Measurements from ENCODE around the gene ZMYND19. TPM values are rescaled to one million over a fixed set of nuclear protein-coding genes. Genes with fewer than 3 reads are reported as not detected.
"Not testable (repeated sequence)": the region's sequence is repeated elsewhere in the genome, so short reads cannot be mapped to it uniquely, and the experiment has no call there.

ZMYND19 gene
- total RNA-seq, 3 donors from 2014 or later = 9.4 to 17.7 (median 16.5) TPM

DNA sequence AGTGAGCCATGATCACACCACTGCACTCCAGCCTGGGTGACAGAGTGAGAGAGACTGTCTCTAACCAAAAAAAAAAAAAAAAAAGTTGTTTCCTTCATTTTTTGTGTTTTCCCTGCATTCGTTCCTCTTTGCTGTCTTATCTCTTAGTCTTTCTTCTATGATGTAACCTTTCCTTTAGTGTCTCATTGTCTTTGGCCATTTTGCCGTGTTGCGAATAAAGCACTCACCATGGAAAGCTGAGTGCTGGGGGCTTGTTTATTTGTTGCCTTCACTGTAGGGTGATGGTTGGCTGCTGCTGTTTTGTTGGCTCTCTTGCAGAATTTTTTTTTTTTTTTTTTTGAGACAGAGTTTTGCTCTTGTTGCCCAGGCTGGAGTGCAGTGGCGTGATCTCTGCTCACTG is 36.2 kb upstream of the ZMYND19 start:
- Histone ChIP-seq H3K27ac (no peak overlapping the region), H3K36me3 (no peaks in the 10 kb centered on the region), H3K4me3 (no peak overlapping the region), H3K9me3 (no peaks in the 10 kb centered on the region), H3K27me3 (no peaks in the 10 kb centered on the region), H3K4me1 (peaks cover 0 to 10% of the 10 kb centered on the region in 2 donors)
- intact Hi-C loops (cut with DNase I; ENCODE audit: low total_unique reads) = no loop called here
- no peak for TF ChIP-seq POLR2A (IDR thresholded peaks at IDR 0.05)
- TF ChIP-seq, protein P1, sequence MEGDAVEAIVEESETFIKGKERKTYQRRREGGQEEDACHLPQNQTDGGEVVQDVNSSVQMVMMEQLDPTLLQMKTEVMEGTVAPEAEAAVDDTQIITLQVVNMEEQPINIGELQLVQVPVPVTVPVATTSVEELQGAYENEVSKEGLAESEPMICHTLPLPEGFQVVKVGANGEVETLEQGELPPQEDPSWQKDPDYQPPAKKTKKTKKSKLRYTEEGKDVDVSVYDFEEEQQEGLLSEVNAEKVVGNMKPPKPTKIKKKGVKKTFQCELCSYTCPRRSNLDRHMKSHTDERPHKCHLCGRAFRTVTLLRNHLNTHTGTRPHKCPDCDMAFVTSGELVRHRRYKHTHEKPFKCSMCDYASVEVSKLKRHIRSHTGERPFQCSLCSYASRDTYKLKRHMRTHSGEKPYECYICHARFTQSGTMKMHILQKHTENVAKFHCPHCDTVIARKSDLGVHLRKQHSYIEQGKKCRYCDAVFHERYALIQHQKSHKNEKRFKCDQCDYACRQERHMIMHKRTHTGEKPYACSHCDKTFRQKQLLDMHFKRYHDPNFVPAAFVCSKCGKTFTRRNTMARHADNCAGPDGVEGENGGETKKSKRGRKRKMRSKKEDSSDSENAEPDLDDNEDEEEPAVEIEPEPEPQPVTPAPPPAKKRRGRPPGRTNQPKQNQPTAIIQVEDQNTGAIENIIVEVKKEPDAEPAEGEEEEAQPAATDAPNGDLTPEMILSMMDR (IDR thresholded peaks at IDR 0.05) = no peak
- TF ChIP-seq POLR2AphosphoS5 (IDR thresholded peaks at IDR 0.05) = no peak
- DNase-seq (ENCODE audit: low spot score in 2 of 2) = no peak

DNA sequence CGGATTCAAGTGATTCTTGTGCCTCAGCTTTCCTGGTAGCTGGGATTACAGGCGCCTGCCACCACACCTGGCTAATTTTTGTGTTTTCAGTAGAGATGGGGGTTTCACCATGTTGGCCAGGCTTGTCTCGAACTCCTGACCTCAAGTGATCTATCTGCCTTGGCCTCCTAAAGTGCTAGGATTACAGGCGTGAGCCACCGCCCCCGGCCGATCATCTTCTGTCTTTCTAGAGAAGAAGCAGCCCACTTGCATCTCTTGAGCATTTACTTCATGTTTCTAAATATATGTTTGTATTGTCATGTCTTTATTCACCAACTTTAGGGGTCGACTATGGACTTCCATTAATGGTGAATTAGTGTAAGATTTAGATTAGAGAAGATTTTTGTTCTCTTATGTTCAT is 31.9 kb upstream of the ZMYND19 start:
- H3K4me3 ChIP-seq; DNase-seq (ENCODE audit: low spot score in 2 of 2); intact Hi-C loops (cut with DNase I; ENCODE audit: low total_unique reads); H3K27me3 ChIP-seq; H3K27ac ChIP-seq; H3K9me3 ChIP-seq; H3K36me3 ChIP-seq: not testable (repeated sequence)
- peaks cover 8 to 22% of the 10 kb centered on the region in 2 donors for H3K4me1 ChIP-seq

DNA sequence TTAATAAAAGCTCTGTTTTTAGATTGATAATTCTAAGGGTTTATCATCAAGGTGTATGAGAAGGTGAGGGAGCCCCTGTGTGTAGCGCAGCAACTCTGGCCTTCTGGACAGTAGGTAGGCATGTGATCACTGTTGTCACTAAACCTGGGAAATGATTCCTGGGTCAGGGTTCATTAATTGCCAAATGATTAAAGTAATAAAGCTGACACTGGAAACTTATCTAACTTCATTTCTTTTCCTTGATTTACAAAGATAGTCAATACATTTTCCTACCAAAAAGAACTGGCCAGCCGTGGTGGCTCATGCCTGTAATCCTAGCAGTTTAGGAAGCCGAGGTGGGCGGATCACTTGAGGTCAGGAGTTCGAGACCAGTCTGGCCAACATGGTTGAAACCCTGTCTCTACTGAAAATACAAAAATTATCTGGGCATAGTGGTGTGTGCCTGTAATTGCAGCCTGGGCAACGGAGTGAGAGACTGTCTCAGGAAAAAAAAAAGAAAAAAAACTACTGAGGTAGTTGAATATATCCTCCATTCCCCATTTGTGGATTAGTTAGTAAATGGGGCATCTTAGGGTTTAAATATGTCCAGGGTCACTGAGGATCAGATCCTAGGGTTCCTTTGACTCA is 30.9 kb upstream of the ZMYND19 start:
- Histone ChIP-seq H3K9me3 (no peaks in the 10 kb centered on the region), H3K4me1 (peaks cover 8 to 24% of the 10 kb centered on the region in 2 donors), H3K36me3 (no peaks in the 10 kb centered on the region), H3K27ac (peak overlapping the region in 1 of 2 donors; percentile 1), H3K27me3 (no peaks in the 10 kb centered on the region), H3K4me3 (peak overlapping the region in 1 of 3 donors; percentile 2)
- TF ChIP-seq POLR2A (IDR thresholded peaks at IDR 0.05) (no peak), POLR2AphosphoS5 (IDR thresholded peaks at IDR 0.05) (no peak)
- TF ChIP-seq, protein P1 (IDR thresholded peaks at IDR 0.05) = peak in 2 of 3 donors; percentile 16 to 23
- DNase-seq (ENCODE audit: low spot score in 2 of 2) = no peak
- intact Hi-C loops (cut with DNase I; ENCODE audit: low total_unique reads) = no loop called here

DNA sequence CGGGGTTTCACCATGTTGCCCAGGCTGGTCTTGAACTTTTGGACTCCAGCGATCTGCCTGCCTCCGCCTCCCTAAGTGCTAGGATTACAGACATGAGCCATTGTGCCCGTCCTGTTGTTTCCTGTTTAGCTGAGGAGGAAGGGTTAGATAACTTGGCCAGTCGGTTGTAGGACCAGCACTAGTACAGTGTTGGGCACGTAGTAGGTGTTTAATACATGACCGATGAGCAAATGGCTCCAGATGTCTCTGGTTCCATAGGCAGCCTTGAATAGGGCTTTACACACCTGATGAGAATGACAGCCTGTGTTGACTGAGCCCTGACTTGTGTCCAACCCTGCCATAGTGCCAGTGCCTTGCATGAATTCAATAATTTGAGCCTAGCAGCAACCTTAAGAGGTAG is 30.3 kb upstream of the ZMYND19 start:
- Histone ChIP-seq H3K4me3 (peak overlapping the region in 2 of 3 donors; percentile 2 to 80), H3K27ac (peak overlapping the region in 1 of 2 donors; percentile 85), H3K36me3 (no peaks in the 10 kb centered on the region), H3K27me3 (no peaks in the 10 kb centered on the region), H3K4me1 (peaks cover 8 to 24% of the 10 kb centered on the region in 2 donors), H3K9me3 (no peaks in the 10 kb centered on the region)
- intact Hi-C loops (cut with DNase I; ENCODE audit: low total_unique reads) = no loop called here
- DNase-seq (ENCODE audit: low spot score in 2 of 2) = no peak
- no peak for TF ChIP-seq POLR2AphosphoS5 (IDR thresholded peaks at IDR 0.05)
- TF ChIP-seq, protein P1 (IDR thresholded peaks at IDR 0.05) = no peak
- TF ChIP-seq POLR2A (IDR thresholded peaks at IDR 0.05) = no peak

DNA sequence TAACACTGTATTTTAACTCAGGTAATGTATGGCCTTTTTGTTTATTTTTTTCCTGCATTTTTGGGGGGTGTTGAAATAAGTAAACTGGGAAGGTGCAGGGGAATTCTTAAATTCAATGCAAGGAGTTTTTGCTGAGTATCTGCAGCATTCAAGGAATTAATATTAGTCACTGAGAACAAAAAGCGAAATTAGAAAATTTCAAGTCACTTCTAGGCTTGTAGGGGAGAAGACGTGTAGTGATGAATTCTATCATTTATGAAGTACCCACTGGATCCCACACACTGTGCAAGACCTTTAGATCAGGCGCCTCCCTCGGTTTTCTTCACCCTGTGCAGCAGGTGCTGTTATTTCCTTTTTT is 29.7 kb upstream of the ZMYND19 start:
- TF ChIP-seq, protein P1 (IDR thresholded peaks at IDR 0.05) = no peak
- TF ChIP-seq POLR2AphosphoS5 (IDR thresholded peaks at IDR 0.05) = no peak
- no peak for TF ChIP-seq POLR2A (IDR thresholded peaks at IDR 0.05)
- Histone ChIP-seq H3K36me3 (no peaks in the 10 kb centered on the region), H3K4me1 (peaks cover 8 to 24% of the 10 kb centered on the region in 2 donors), H3K27ac (peak overlapping the region; percentile 85 to 94), H3K4me3 (peak overlapping the region; percentile 73 to 97 (median 80)), H3K9me3 (no peaks in the 10 kb centered on the region), H3K27me3 (no peaks in the 10 kb centered on the region)
- intact Hi-C loops (cut with DNase I; ENCODE audit: low total_unique reads) = no loop called here
- no peak for DNase-seq (ENCODE audit: low spot score in 2 of 2)

All from breast epithelium (tissue), 4 donors.